NOMO-1 treated with dmso at 0.1 percent for 144 hours (cell line): ENCODE results near the gene C5orf22.
"Not testable (repeated sequence)": the region's sequence is repeated elsewhere in the genome, so short reads cannot be mapped to it uniquely, and the experiment has no call there.

ENCODE experiments used
- DNase-seq: peaks from one replicate; lab custom pipeline; 2025; ENCODE audit not compliant: unreplicated experiment; lab: John Stamatoyannopoulos, UW

The C5orf22 gene

GRCh38 chr5:31602305-31602704, 70.2 kb downstream of the C5orf22 start:
- not testable (repeated sequence) for DNase-seq

GRCh38 chr5:31604240-31604639, 72.1 kb downstream of the C5orf22 start:
- no peak for DNase-seq

GRCh38 chr5:31604644-31605043, 72.5 kb downstream of the C5orf22 start:
- DNase-seq: no peak
